Osteocyte (in vitro differentiated cells): ENCODE results near the gene SCFD2. TPM values are rescaled to one million over a fixed set of nuclear protein-coding genes. Genes with fewer than 3 reads are reported as not detected.
"Not testable (repeated sequence)": the region's sequence is repeated elsewhere in the genome, so short reads cannot be mapped to it uniquely, and the experiment has no call there.

Experiments
- DNase-seq: peaks from one replicate; pipeline ENCODE4 v3.0.0; 2021; ENCODE audit warnings: mixed read lengths; ENCODE audit not compliant: unreplicated experiment; ENCODE audit errors: extremely low spot score
- H3K27ac Mint-ChIP-seq: one replicate; pipeline ENCODE4 v1.8.0; 2021; ENCODE audit warnings: mild to moderate bottlenecking, mixed read lengths; ENCODE audit not compliant: unreplicated experiment
- H3K27me3 Mint-ChIP-seq: one replicate; pipeline ENCODE4 v1.8.0; 2021; ENCODE audit warnings: mixed read lengths; ENCODE audit not compliant: unreplicated experiment
- H3K36me3 Mint-ChIP-seq: one replicate; pipeline ENCODE4 v1.8.0; 2021; ENCODE audit warnings: mixed read lengths; ENCODE audit not compliant: unreplicated experiment
- H3K4me1 Mint-ChIP-seq: one replicate; pipeline ENCODE4 v1.8.0; 2021; ENCODE audit warnings: mixed read lengths; ENCODE audit not compliant: unreplicated experiment
- H3K4me3 Mint-ChIP-seq: one replicate; pipeline ENCODE4 v1.8.0; 2021; ENCODE audit warnings: mild to moderate bottlenecking, moderate library complexity, mixed read lengths; ENCODE audit not compliant: unreplicated experiment
- H3K9me3 Mint-ChIP-seq: one replicate; pipeline ENCODE4 v1.8.0; 2021; ENCODE audit warnings: mixed read lengths; ENCODE audit not compliant: unreplicated experiment
- total RNA-seq: library from RNA; stranded (reverse); gene quantifications from 2 replicates; pipeline ENCODE4 v1.2.1, GENCODE V29; 2021
- TF ChIP-seq, protein P1 (sequence below): fragments of 200-600 bp; sonication (generic); IDR thresholded peaks from 2 replicates; pipeline ENCODE4 v1.5.0; 2021; ENCODE audit warnings: antibody characterized with exemption, mild to moderate bottlenecking, moderate library complexity

The SCFD2 gene
- total RNA-seq, 1 donor from 2014 or later = 14.0 TPM

DNA sequence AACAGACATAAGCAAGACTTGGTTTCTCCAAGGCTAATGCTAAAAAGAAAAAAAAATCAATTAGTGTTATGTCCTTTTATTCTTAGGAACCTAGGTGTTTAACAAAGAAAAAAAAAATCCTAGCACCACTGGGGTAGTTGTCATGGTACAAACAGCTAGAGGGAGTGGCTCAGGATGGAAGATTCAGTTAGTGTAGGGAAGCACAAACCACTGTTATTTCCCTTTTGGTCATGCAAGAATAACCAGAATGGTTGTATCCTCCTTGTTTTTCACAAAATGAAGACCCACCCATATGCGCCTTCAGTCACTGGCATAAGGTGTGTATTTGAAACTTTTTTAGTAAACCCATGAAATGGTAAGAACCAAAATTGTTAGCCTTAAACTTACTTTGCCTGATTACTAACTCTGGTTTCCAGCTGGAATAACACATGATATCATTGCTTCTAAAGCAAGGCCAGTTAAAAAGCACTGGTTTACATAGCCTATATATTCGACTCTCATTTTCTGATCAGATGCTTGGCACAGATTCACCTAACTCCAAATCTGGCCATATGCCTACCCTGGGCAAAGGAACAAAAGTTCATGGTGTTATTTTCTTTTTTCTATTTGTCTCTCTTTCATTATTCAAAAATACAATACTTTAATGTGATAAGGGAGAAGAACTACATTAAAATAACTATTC lies 132.6 kb downstream of the SCFD2 start:
- H3K9me3 Mint-ChIP-seq = no peaks in the 10 kb centered on the region
- no peak overlapping the region for H3K4me3 Mint-ChIP-seq
- no peaks in the 10 kb centered on the region for H3K36me3 Mint-ChIP-seq
- no peak for DNase-seq
- TF ChIP-seq, protein P1, sequence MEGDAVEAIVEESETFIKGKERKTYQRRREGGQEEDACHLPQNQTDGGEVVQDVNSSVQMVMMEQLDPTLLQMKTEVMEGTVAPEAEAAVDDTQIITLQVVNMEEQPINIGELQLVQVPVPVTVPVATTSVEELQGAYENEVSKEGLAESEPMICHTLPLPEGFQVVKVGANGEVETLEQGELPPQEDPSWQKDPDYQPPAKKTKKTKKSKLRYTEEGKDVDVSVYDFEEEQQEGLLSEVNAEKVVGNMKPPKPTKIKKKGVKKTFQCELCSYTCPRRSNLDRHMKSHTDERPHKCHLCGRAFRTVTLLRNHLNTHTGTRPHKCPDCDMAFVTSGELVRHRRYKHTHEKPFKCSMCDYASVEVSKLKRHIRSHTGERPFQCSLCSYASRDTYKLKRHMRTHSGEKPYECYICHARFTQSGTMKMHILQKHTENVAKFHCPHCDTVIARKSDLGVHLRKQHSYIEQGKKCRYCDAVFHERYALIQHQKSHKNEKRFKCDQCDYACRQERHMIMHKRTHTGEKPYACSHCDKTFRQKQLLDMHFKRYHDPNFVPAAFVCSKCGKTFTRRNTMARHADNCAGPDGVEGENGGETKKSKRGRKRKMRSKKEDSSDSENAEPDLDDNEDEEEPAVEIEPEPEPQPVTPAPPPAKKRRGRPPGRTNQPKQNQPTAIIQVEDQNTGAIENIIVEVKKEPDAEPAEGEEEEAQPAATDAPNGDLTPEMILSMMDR = no peak
- no peaks in the 10 kb centered on the region for H3K27me3 Mint-ChIP-seq
- H3K27ac Mint-ChIP-seq = no peak overlapping the region
- H3K4me1 Mint-ChIP-seq = peaks cover 7% of the 10 kb centered on the region

DNA sequence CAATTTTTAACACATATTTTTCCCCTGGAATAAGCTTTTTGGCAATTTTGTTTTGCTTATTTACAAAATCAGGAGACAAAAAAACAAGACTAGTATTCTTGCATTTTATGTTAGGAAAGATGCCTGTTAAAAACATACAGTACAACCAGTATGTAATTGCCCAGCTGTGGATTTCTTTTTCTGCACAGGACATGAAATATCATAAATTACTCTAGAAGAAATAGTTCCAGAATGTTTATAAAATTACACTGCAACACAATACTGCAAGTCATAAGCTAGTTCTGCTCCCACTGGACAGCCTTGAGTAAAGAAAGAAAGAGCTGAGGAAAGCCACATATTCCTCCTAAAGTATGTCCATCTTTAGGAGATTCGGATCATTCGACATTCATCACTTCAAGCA lies 133.5 kb downstream of the SCFD2 start:
- no peak for DNase-seq
- no peak overlapping the region for H3K4me3 Mint-ChIP-seq
- no peaks in the 10 kb centered on the region for H3K27me3 Mint-ChIP-seq
- peaks cover 7% of the 10 kb centered on the region for H3K4me1 Mint-ChIP-seq
- no peaks in the 10 kb centered on the region for H3K36me3 Mint-ChIP-seq
- H3K27ac Mint-ChIP-seq = no peak overlapping the region
- H3K9me3 Mint-ChIP-seq = no peaks in the 10 kb centered on the region
- TF ChIP-seq, protein P1 = no peak

DNA sequence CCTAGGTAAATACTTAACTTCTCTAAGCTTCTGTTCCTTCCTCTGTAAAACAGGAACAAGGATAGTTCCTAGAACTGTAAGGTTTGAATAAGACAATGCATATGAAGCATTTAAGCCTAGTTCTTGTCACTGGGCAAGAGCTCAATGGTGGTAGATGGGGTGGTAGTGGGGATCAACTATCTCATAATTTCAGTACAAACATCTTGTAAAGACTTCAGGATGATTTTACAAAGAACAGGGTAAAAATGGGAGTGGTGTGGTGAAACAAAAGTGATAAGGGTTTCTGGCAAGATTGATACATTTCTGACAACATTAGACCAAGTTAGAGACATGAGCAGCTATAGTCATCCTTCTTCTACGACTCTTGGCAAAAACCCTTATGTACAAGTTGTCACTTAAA lies 137.8 kb downstream of the SCFD2 start:
- DNase-seq = no peak
- Mint-ChIP-seq H3K27ac (no peak overlapping the region), H3K36me3 (no peaks in the 10 kb centered on the region), H3K4me3 (no peak overlapping the region), H3K4me1 (no peaks in the 10 kb centered on the region), H3K27me3 (no peaks in the 10 kb centered on the region), H3K9me3 (no peaks in the 10 kb centered on the region)
- TF ChIP-seq, protein P1 = no peak

DNA sequence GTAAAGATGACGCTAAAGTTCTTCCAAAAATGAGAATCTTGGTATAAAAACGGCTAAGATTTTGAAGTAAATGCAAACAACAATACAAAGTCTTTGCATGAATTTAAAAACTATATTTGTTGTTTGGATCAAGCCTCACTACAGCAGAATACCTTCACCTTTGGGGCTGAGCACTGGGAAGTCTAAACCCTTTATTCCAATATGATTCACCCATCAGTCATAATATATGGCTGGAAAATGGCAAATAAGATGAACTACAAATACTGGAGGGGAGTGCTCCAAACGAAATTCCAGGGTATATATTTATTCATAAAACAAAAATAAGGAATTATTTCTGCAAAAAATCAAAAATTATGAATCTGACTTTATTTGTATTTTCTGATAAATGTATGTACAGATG lies 138.4 kb downstream of the SCFD2 start:
- DNase-seq = no peak
- no peak overlapping the region for H3K27ac Mint-ChIP-seq
- no peaks in the 10 kb centered on the region for H3K36me3 Mint-ChIP-seq
- no peaks in the 10 kb centered on the region for H3K27me3 Mint-ChIP-seq
- no peaks in the 10 kb centered on the region for H3K4me1 Mint-ChIP-seq
- no peak overlapping the region for H3K4me3 Mint-ChIP-seq
- TF ChIP-seq, protein P1 = no peak
- no peaks in the 10 kb centered on the region for H3K9me3 Mint-ChIP-seq

DNA sequence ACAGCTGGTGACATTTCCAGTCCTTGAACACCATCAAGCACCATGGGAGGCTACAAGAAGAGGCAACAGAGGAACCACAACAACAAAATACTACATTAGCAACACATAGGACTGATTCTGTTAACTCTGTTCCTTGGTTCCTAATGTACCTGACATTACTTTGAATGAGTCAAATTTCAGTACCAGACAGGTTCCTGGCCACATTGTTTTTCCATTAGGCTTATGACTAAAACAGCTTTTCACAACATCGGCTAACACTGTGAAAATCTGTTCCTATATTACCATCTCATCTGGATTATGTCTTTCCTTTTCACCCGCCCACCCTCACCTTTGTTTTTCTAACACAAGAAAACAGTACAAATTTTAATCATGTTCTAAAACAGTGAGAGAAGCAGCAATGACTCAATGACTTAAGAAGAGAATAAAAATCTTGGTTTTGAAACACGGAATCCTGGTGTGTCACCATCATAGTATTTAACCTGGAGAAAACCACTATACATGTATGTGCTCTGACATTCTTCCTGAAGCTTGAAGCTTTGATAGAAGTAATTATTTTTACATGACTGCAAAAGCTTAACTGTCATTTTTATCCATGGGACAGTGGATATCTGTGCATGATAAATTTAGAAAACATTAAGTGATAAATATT lies 143.9 kb downstream of the SCFD2 start:
- no peak overlapping the region for H3K27ac Mint-ChIP-seq
- H3K27me3 Mint-ChIP-seq = no peaks in the 10 kb centered on the region
- no peaks in the 10 kb centered on the region for H3K4me1 Mint-ChIP-seq
- H3K9me3 Mint-ChIP-seq = no peaks in the 10 kb centered on the region
- no peak for DNase-seq
- peaks cover 4% of the 10 kb centered on the region for H3K36me3 Mint-ChIP-seq
- TF ChIP-seq, protein P1 = no peak
- H3K4me3 Mint-ChIP-seq = no peak overlapping the region

DNA sequence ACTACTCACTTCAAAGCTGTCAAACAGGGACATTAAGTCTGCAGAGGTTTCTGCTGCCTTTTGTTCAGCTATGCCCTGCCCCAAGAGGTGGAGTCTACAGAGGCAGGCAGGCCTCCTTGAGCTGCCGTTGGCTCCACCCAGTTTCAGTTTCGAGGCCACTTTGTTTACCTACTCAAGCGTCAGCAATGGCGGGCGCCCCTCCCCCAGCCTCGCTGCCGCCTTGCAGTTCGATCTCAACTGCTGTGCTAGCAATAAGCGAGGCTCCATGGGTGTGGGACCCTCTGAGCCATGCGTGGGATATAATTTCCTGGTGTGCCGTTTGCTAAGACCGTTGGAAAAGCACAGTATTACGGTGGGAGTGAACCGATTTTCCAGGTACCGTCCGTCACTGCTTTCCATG lies 146.7 kb downstream of the SCFD2 start:
- not testable (repeated sequence) for H3K36me3 Mint-ChIP-seq, H3K4me3 Mint-ChIP-seq, DNase-seq, H3K9me3 Mint-ChIP-seq, H3K4me1 Mint-ChIP-seq, H3K27me3 Mint-ChIP-seq, H3K27ac Mint-ChIP-seq
